OCI-LY1 (cell line): ENCODE measurements around the gene CARMIL1.

ENCODE experiments used
- H2AFZ ChIP-seq: fragments of 200-600 bp; sonication (generic), shearing (Covaris generic); 2 replicates; pipeline ENCODE4 v1.6.0; 2014; ENCODE audit warnings: antibody characterized with exemption, mild to moderate bottlenecking, low read length
- H3F3A ChIP-seq: fragments of 200-600 bp; sonication (generic), shearing (Covaris generic); 2 replicates; pipeline ENCODE4 v1.6.0; 2014; ENCODE audit warnings: mild to moderate bottlenecking, antibody characterized with exemption, low read length, moderate library complexity; ENCODE audit not compliant: insufficient read depth
- H3K27ac ChIP-seq: fragments of 200-600 bp; sonication (generic); 2 replicates; pipeline ENCODE4 v1.5.1; 2014; ENCODE audit warnings: low read length, mixed run types, mild to moderate bottlenecking, low read depth; ENCODE audit not compliant: poor library complexity, severe bottlenecking
- H3K27me3 ChIP-seq: fragments of 200-600 bp; sonication (generic); 2 replicates; pipeline ENCODE4 v1.6.0; 2014; ENCODE audit warnings: antibody characterized with exemption, mild to moderate bottlenecking, low read length, moderate library complexity; ENCODE audit not compliant: insufficient read depth
- H3K36me3 ChIP-seq: fragments of 200-600 bp; sonication (generic); 2 replicates; pipeline ENCODE4 v1.6.1; 2014; ENCODE audit warnings: mild to moderate bottlenecking, antibody characterized with exemption, low read length, moderate library complexity, mixed read lengths; ENCODE audit not compliant: insufficient read depth
- H3K4me1 ChIP-seq: fragments of 200-600 bp; sonication (generic); 2 replicates; pipeline ENCODE4 v1.5.1; 2014; ENCODE audit warnings: mild to moderate bottlenecking, low read length, moderate library complexity; ENCODE audit not compliant: insufficient read depth, severe bottlenecking
- H3K4me2 ChIP-seq: fragments of 200-600 bp; sonication (generic), shearing (Covaris generic); 2 replicates; pipeline ENCODE4 v1.6.1; 2014; ENCODE audit warnings: low read length
- H3K4me3 ChIP-seq: fragments of 200-600 bp; sonication (generic); 2 replicates; pipeline ENCODE4 v1.5.1; 2014; ENCODE audit warnings: low read length, low read depth, mild to moderate bottlenecking, mixed read lengths; ENCODE audit not compliant: poor library complexity, severe bottlenecking
- H3K79me2 ChIP-seq: fragments of 200-600 bp; shearing (Covaris generic); 2 replicates; pipeline ENCODE4 v1.6.1; 2016; ENCODE audit warnings: mixed run types, low read length, mixed read lengths; ENCODE audit not compliant: insufficient read depth
- H3K9ac ChIP-seq: fragments of 200-600 bp; sonication (generic), shearing (Covaris generic); 2 replicates; pipeline ENCODE4 v1.6.1; 2014; ENCODE audit warnings: mild to moderate bottlenecking, low read length, mixed read lengths
- H3K9me2 ChIP-seq: fragments of 200-600 bp; sonication (generic), shearing (Covaris generic); 2 replicates; pipeline ENCODE4 v1.6.1; 2014; ENCODE audit warnings: low read depth, mild to moderate bottlenecking, low read length, mixed read lengths
- H3K9me3 ChIP-seq: fragments of 200-600 bp; shearing (Covaris generic); 2 replicates; pipeline ENCODE4 v1.6.1; 2014; ENCODE audit warnings: low read length, mixed read lengths
- H4K20me1 ChIP-seq: fragments of 200-600 bp; sonication (generic), shearing (Covaris generic); 2 replicates; pipeline ENCODE4 v1.6.0; 2016; ENCODE audit warnings: mild to moderate bottlenecking, low read length; ENCODE audit not compliant: insufficient read depth
- CTCF ChIP-seq: fragments of 200-600 bp; sonication (generic), shearing (Covaris generic); IDR thresholded peaks from 2 replicates; pipeline ENCODE4 v1.5.1; 2017; ENCODE audit warnings: mild to moderate bottlenecking, antibody characterized with exemption, low read length, moderate library complexity, mixed read lengths
- EZH2 ChIP-seq: fragments of 200-600 bp; sonication (generic), shearing (Covaris generic); IDR thresholded peaks from 2 replicates; pipeline ENCODE4 v1.8.0; 2017; ENCODE audit warnings: borderline replicate concordance, mixed run types, mild to moderate bottlenecking, antibody characterized with exemption, low read length, moderate library complexity, mixed read lengths

Gene CARMIL1

DNA sequence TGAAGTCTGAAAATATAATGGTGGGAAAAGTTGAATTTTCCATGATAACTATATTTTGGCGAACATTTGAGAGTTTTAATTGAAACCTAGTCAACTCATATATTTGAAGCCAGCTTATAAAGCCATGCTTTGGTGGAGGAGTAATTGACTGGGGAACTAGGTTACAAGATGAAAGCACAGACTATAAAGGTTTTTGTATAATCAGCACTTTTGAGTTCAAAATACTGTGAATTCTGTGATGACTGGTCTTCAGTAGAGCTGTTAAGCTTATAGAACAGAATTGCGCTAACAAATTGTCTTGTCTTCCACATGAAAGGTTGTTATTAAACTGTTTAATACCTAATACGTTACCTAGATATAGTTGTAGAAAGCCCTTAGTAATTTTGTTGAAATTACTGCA is 213.8 kb downstream of the CARMIL1 start:
- no peak overlapping the region for H2AFZ ChIP-seq
- no peaks in the 10 kb centered on the region for H4K20me1 ChIP-seq
- no peak overlapping the region for H3K9ac ChIP-seq
- H3K9me3 ChIP-seq = no peaks in the 10 kb centered on the region
- no peaks in the 10 kb centered on the region for H3K9me2 ChIP-seq
- H3K4me3 ChIP-seq = no peak overlapping the region
- H3K27ac ChIP-seq = no peak overlapping the region
- no peaks in the 10 kb centered on the region for H3K79me2 ChIP-seq
- H3K4me2 ChIP-seq = no peak overlapping the region
- peaks cover 12% of the 10 kb centered on the region for H3K4me1 ChIP-seq
- peaks cover 18% of the 10 kb centered on the region; the same call in 1 of the 2 replicates for H3K36me3 ChIP-seq
- no peaks in the 10 kb centered on the region for H3K27me3 ChIP-seq
- no peak for TF ChIP-seq CTCF
- TF ChIP-seq EZH2 = no peak
- H3F3A ChIP-seq = no peaks in the 10 kb centered on the region

DNA sequence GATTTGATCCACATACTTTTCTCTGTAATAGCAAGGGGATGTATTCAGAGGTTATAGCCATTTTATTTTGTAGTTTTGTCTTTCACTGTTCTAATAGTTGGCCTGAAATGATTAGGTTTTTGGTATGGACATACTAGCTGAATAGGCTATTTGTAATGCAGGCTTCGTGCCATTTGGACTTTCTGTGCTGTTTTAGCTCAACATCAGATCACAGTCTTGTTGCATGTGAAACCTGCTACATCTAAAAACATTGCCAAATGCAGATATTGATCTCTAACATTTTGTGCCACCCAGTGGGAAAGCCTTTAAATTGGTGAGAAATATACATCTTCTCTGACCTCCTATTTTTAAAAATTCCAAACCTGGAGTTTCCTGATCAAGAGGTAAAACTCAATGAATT is 215.3 kb downstream of the CARMIL1 start:
- Histone ChIP-seq H2AFZ (no peak overlapping the region), H3K4me1 (peaks cover 10% of the 10 kb centered on the region), H3K79me2 (no peaks in the 10 kb centered on the region), H3K9ac (no peak overlapping the region), H3K4me2 (no peak overlapping the region), H3F3A (no peaks in the 10 kb centered on the region), H4K20me1 (no peaks in the 10 kb centered on the region), H3K36me3 (peaks cover 14% of the 10 kb centered on the region; the same call in 1 of the 2 replicates), H3K27ac (no peak overlapping the region), H3K27me3 (no peaks in the 10 kb centered on the region), H3K9me3 (no peaks in the 10 kb centered on the region), H3K4me3 (no peak overlapping the region), H3K9me2 (no peaks in the 10 kb centered on the region)
- no peak for TF ChIP-seq CTCF
- TF ChIP-seq EZH2 = no peak

GRCh38 chr6:25497383-25498040 is 218.3 kb downstream of the CARMIL1 start:
- Histone ChIP-seq H3K9ac (no peak overlapping the region), H3K79me2 (no peaks in the 10 kb centered on the region), H3K36me3 (peaks cover 17% of the 10 kb centered on the region; the same call in 1 of the 2 replicates), H3K9me3 (no peaks in the 10 kb centered on the region), H3K9me2 (no peaks in the 10 kb centered on the region), H4K20me1 (no peaks in the 10 kb centered on the region), H3K4me1 (no peaks in the 10 kb centered on the region), H3K4me2 (no peak overlapping the region), H2AFZ (no peak overlapping the region), H3K27ac (no peak overlapping the region), H3F3A (no peaks in the 10 kb centered on the region), H3K4me3 (no peak overlapping the region), H3K27me3 (no peaks in the 10 kb centered on the region)
- TF ChIP-seq CTCF (no peak), EZH2 (no peak)
